K562 (cell line): ENCODE data around the gene SYF2. TPM values are rescaled to one million over a fixed set of nuclear protein-coding genes. Genes with fewer than 3 reads are reported as not detected.

Experiments used
- ARNT ChIP-seq, 2 experiments: fragments of 450-650 bp; IDR thresholded peaks; 2 replicates each; pipeline ENCODE4 v1.6.1; 2016; ENCODE audit warnings: mild to moderate bottlenecking in 1 of 2
- CREM ChIP-seq: IDR thresholded peaks from 2 replicates; pipeline ENCODE4 v1.6.1; 2014; ENCODE audit warnings: antibody characterized with exemption, low read depth
- CXXC5 ChIP-seq: fragments of 250-450 bp; sonication (Bioruptor Pico); IDR thresholded peaks from 2 replicates; pipeline ENCODE4 v1.8.0; 2022; ENCODE audit warnings: inconsistent platforms, mild to moderate bottlenecking, moderate library complexity
- DACH1 ChIP-seq: fragments of 450-650 bp; IDR thresholded peaks from 2 replicates; pipeline ENCODE4 v1.6.1; 2018; ENCODE audit not compliant: partially characterized antibody
- FOXA3 ChIP-seq, 2 experiments: fragments of 450-650 bp in 1 of 2; sonication (generic) in 1 of 2; formaldehyde crosslinking; IDR thresholded peaks in 1 of 2; conservative IDR thresholded peaks in 1 of 2; 2 replicates each; pipeline versions ENCODE4 v1.4.0 to v1.8.0; 2020 to 2022; ENCODE audit warnings: mild to moderate bottlenecking in 2 of 2, missing genetic modification reagents in 1 of 2
- HMGN3 ChIP-seq: IDR thresholded peaks from 2 replicates; pipeline ENCODE4 v1.6.1; 2011; ENCODE audit warnings: borderline replicate concordance, low read depth, mild to moderate bottlenecking, mixed read lengths, low read length; ENCODE audit not compliant: insufficient read length; ENCODE audit errors: extremely low read depth
- HSF4 ChIP-seq: fragments of 250-450 bp; sonication (Bioruptor Pico); IDR thresholded peaks from 2 replicates; pipeline ENCODE4 v2.1.2; 2022; ENCODE audit warnings: mild to moderate bottlenecking, moderate library complexity, borderline replicate concordance
- KLF13 ChIP-seq: fragments of 450-650 bp; IDR thresholded peaks from 2 replicates; pipeline ENCODE4 v1.6.1; 2016; ENCODE audit warnings: missing genetic modification characterization, low read depth, mild to moderate bottlenecking, missing compliant biosample characterization, moderate library complexity, borderline replicate concordance
- MTF1 ChIP-seq: fragments of 250-450 bp; sonication (Bioruptor Pico); IDR thresholded peaks from 2 replicates; pipeline ENCODE4 v1.9.0; 2021; ENCODE audit warnings: moderate library complexity, mild to moderate bottlenecking, inconsistent platforms, borderline replicate concordance
- PKNOX1 ChIP-seq: fragments of 450-650 bp; IDR thresholded peaks from 2 replicates; pipeline ENCODE4 v1.6.1; 2016
- POU5F1 ChIP-seq: fragments of 150-350 bp; IDR thresholded peaks from 2 replicates; pipeline ENCODE4 v1.6.1; 2014; ENCODE audit warnings: borderline replicate concordance, low read length, low read depth, mild to moderate bottlenecking; ENCODE audit not compliant: partially characterized antibody
- SLC30A9 ChIP-seq: fragments of 250-450 bp; sonication (Bioruptor Pico); IDR thresholded peaks from 2 replicates; pipeline ENCODE4 v1.8.0; 2022; ENCODE audit warnings: mild to moderate bottlenecking, moderate library complexity
- TCF7L2 ChIP-seq: fragments of 150-350 bp; IDR thresholded peaks from 2 replicates; pipeline ENCODE4 v1.6.1; 2016; ENCODE audit warnings: low read depth, mild to moderate bottlenecking, low read length, moderate library complexity
- TEAD2 ChIP-seq: fragments of 450-650 bp; IDR thresholded peaks from 2 replicates; pipeline ENCODE4 v1.6.1; 2016; ENCODE audit warnings: missing genetic modification characterization, control low read depth, missing compliant biosample characterization
- ZFP30 ChIP-seq: fragments of 250-450 bp; sonication (Bioruptor Pico); IDR thresholded peaks from 2 replicates; pipeline ENCODE4 v1.8.0; 2022; ENCODE audit warnings: moderate library complexity, mild to moderate bottlenecking, inconsistent platforms, borderline replicate concordance
- ZNF436 ChIP-seq: fragments of 250-450, 450-650 bp; sonication (Bioruptor Pico); formaldehyde crosslinking; IDR thresholded peaks from 2 replicates; pipeline ENCODE4 v1.7.0; 2020; ENCODE audit warnings: mild to moderate bottlenecking
- polyA plus RNA-seq, 8 experiments: library from polyadenylated mRNA; depleted of rRNA in 4 of 8; stranded (reverse) in 5 of 8; unstranded in 3 of 8; fragments of >200 nt; fragmentation: Nextera tagmentation in 2 of 8; fragmentation: Illumina TruSeq in 1 of 8; extraction: Ambion mirVana in 2 of 8; extraction: Trizol in 1 of 8; gene quantifications; 2 replicates each; pipeline versions ENCODE4 v1.2.1 to v1.2.3, GENCODE V29; 2011 to 2014; ENCODE audit warnings: inconsistent platforms in 1 of 8, missing spikeins in 1 of 8
- total RNA-seq, 7 experiments: library from RNA; depleted of rRNA in 6 of 7; stranded (reverse); fragments of >200 nt in 6 of 7; fragmentation: Illumina TruSeq in 2 of 7; extraction: Trizol in 2 of 7; gene quantifications; 2 replicates each; pipeline versions ENCODE4 v1.2.1 to v1.2.3, GENCODE V29; 2011 to 2021; ENCODE audit warnings: low replicate concordance in 1 of 7
- TF ChIP-seq, protein P1 (sequence below): fragments of 250-450 bp; sonication (Bioruptor Pico); IDR thresholded peaks from 2 replicates; pipeline ENCODE4 v1.5.1; 2021; ENCODE audit warnings: mild to moderate bottlenecking
- TF ChIP-seq, protein P2 (sequence below): sonication (generic); formaldehyde crosslinking; IDR thresholded peaks from 2 replicates; pipeline ENCODE4 v1.4.0; 2020; ENCODE audit warnings: mild to moderate bottlenecking, missing genetic modification reagents

SYF2 gene
- total and polyA plus RNA-seq, 9 of the 15 experiments (the other 6 are each of a cell fraction or from before 2014, with no cell fraction given), result 20.9 to 69.0 (median 43.2) TPM

- TF ChIP-seq, protein P1, sequence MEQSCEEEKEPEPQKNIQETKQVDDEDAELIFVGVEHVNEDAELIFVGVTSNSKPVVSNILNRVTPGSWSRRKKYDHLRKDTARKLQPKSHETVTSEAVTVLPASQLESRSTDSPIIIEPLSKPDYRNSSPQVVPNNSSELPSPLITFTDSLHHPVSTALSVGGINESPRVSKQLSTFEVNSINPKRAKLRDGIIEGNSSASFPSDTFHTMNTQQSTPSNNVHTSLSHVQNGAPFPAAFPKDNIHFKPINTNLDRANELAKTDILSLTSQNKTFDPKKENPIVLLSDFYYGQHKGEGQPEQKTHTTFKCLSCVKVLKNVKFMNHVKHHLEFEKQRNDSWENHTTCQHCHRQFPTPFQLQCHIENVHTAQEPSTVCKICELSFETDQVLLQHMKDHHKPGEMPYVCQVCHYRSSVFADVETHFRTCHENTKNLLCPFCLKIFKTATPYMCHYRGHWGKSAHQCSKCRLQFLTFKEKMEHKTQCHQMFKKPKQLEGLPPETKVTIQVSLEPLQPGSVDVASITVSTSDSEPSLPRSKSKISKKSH (CRISPR knock-in tag), result no peak
- TF ChIP-seq ZFP30 (CRISPR knock-in tag), result no peak
- no peak for TF ChIP-seq ZNF436
- no peak for TF ChIP-seq DACH1
- TF ChIP-seq FOXA3 (CRISPR knock-in tag; conservative IDR thresholded peaks at IDR 0.05 in 1 of 2, IDR thresholded peaks at IDR 0.05 in 1 of 2), result no peak; a peak in 2 of 4 replicates
- TF ChIP-seq, protein P2, sequence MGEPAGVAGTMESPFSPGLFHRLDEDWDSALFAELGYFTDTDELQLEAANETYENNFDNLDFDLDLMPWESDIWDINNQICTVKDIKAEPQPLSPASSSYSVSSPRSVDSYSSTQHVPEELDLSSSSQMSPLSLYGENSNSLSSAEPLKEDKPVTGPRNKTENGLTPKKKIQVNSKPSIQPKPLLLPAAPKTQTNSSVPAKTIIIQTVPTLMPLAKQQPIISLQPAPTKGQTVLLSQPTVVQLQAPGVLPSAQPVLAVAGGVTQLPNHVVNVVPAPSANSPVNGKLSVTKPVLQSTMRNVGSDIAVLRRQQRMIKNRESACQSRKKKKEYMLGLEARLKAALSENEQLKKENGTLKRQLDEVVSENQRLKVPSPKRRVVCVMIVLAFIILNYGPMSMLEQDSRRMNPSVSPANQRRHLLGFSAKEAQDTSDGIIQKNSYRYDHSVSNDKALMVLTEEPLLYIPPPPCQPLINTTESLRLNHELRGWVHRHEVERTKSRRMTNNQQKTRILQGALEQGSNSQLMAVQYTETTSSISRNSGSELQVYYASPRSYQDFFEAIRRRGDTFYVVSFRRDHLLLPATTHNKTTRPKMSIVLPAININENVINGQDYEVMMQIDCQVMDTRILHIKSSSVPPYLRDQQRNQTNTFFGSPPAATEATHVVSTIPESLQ (CRISPR knock-in tag), result no peak; the same call in 1 of the 2 replicates
- no peak for TF ChIP-seq TCF7L2
- no peak for TF ChIP-seq ARNT (IDR thresholded peaks at IDR 0.05)
- no peak for TF ChIP-seq TEAD2 (tag)
- no peak for TF ChIP-seq PKNOX1
- no peak for TF ChIP-seq MTF1 (CRISPR knock-in tag)
- no peak for TF ChIP-seq CXXC5 (CRISPR knock-in tag)
- no peak for TF ChIP-seq KLF13 (tag)
- TF ChIP-seq HMGN3, result no peak
- TF ChIP-seq CREM, result no peak
- TF ChIP-seq POU5F1, result no peak
- no peak for TF ChIP-seq HSF4 (CRISPR knock-in tag)
- no peak for TF ChIP-seq SLC30A9 (CRISPR knock-in tag)
Measured at GRCh38 chr1:25246600-25247023, 14.3 kb upstream of the SYF2 start (continued).
